OCI-LY7 (cell line): Measurements from ENCODE around the gene PCDHGA6. TPM values are rescaled to one million over a fixed set of nuclear protein-coding genes. Genes with fewer than 3 reads are reported as not detected.

Source experiments
- BruUV-seq: library from RNA; stranded (reverse); fragments of 400-500 nt; replicated peaks from 2 replicates; lab custom pipeline; 2021; lab: Mats Ljungman, UMichigan
- CTCF ChIA-PET: fragments of 300-600 bp; sonication (Branson Sonifier 250); formaldehyde crosslinking; loops from one replicate; lab custom pipeline; 2022; ENCODE audit warnings: antibody characterized with exemption; ENCODE audit not compliant: unreplicated experiment; lab: Charles Lee
- POLR2A ChIA-PET: fragments of 300-600 bp; sonication (Branson Sonifier 250); formaldehyde crosslinking; loops from one replicate; lab custom pipeline; 2022; ENCODE audit warnings: antibody characterized with exemption; lab: Charles Lee
- DNase-seq: peaks from one replicate; pipeline ENCODE4 v3.0.0-alpha.2; 2015; ENCODE audit warnings: low spot score
- H2AFZ ChIP-seq: fragments of 200-600 bp; sonication (generic), shearing (Covaris generic); 2 replicates; pipeline ENCODE4 v1.6.1; 2014; ENCODE audit warnings: mild to moderate bottlenecking, antibody characterized with exemption, low read length, moderate library complexity
- H3K27ac ChIP-seq: fragments of 200-600 bp; sonication (generic); 2 replicates; pipeline ENCODE4 v1.5.1; 2014; ENCODE audit warnings: mixed run types, low read depth, mild to moderate bottlenecking, moderate library complexity, low read length, inconsistent platforms; ENCODE audit not compliant: poor library complexity, severe bottlenecking
- H3K36me3 ChIP-seq: fragments of 200-600 bp; sonication (generic); 2 replicates; pipeline ENCODE4 v1.6.1; 2014; ENCODE audit warnings: mild to moderate bottlenecking, antibody characterized with exemption, low read length, moderate library complexity, mixed read lengths; ENCODE audit not compliant: insufficient read depth
- H3K4me1 ChIP-seq: fragments of 200-600 bp; sonication (generic); 2 replicates; pipeline ENCODE4 v1.5.1; 2014; ENCODE audit warnings: mild to moderate bottlenecking, low read length; ENCODE audit not compliant: insufficient read depth, poor library complexity, severe bottlenecking
- H3K4me2 ChIP-seq: fragments of 200-600 bp; sonication (generic); 2 replicates; pipeline ENCODE4 v1.6.1; 2014; ENCODE audit warnings: mild to moderate bottlenecking, low read length
- H3K4me3 ChIP-seq: fragments of 200-600 bp; sonication (generic); 2 replicates; pipeline ENCODE4 v1.5.1; 2014; ENCODE audit warnings: mild to moderate bottlenecking, low read depth, low read length; ENCODE audit not compliant: poor library complexity, severe bottlenecking
- H3K79me2 ChIP-seq: fragments of 200-600 bp; sonication (generic); 2 replicates; pipeline ENCODE4 v1.6.1; 2016; ENCODE audit warnings: low read depth, mild to moderate bottlenecking, low read length, moderate library complexity, mixed read lengths; ENCODE audit not compliant: insufficient read depth
- H3K9me2 ChIP-seq: fragments of 200-600 bp; sonication (generic); 2 replicates; pipeline ENCODE4 v1.6.1; 2016; ENCODE audit warnings: mild to moderate bottlenecking, low read length, mixed read lengths; ENCODE audit not compliant: insufficient read depth
- H3K9me3 ChIP-seq: fragments of 200-600 bp; sonication (generic); 2 replicates; pipeline ENCODE4 v1.6.1; 2014; ENCODE audit warnings: mild to moderate bottlenecking, mixed run types, low read length, mixed read lengths
- H4K20me1 ChIP-seq: fragments of 200-600 bp; sonication (generic); 2 replicates; pipeline ENCODE4 v1.6.1; 2014; ENCODE audit warnings: mild to moderate bottlenecking, antibody characterized with exemption, low read length, moderate library complexity, mixed read lengths; ENCODE audit not compliant: insufficient read depth
- EZH2phosphoT487 ChIP-seq: fragments of 200-600 bp; sonication (generic); IDR thresholded peaks from 2 replicates; pipeline ENCODE4 v1.6.1; 2018; ENCODE audit warnings: low read depth, borderline replicate concordance, mild to moderate bottlenecking, mixed run types, antibody characterized with exemption, low read length, moderate library complexity, mixed read lengths
- intact Hi-C: fragments of 100-400 bp; cut with micrococcal nuclease; formaldehyde crosslinking; loops from one replicate; pipeline ENCODE4 v1.10.0; 2022; ENCODE audit not compliant: unreplicated experiment
- total RNA-seq, 2 experiments: library from RNA; depleted of rRNA in 1 of 2; stranded (reverse); fragments of >200 nt in 1 of 2; shearing (Covaris generic) in 1 of 2; gene quantifications; 2 replicates each; pipeline ENCODE4 v1.2.3, GENCODE V29; 2014 to 2022
- TF ChIP-seq, protein P1 (sequence below): fragments of 200-600 bp; sonication (generic); conservative IDR thresholded peaks from 2 replicates; pipeline ENCODE4 v1.5.1; 2014; ENCODE audit warnings: mild to moderate bottlenecking, antibody characterized with exemption, low read length, moderate library complexity, mixed read lengths

Gene PCDHGA6
- total RNA-seq, 2 experiments from 2014 or later: 5.5 to 6.3 TPM

DNA sequence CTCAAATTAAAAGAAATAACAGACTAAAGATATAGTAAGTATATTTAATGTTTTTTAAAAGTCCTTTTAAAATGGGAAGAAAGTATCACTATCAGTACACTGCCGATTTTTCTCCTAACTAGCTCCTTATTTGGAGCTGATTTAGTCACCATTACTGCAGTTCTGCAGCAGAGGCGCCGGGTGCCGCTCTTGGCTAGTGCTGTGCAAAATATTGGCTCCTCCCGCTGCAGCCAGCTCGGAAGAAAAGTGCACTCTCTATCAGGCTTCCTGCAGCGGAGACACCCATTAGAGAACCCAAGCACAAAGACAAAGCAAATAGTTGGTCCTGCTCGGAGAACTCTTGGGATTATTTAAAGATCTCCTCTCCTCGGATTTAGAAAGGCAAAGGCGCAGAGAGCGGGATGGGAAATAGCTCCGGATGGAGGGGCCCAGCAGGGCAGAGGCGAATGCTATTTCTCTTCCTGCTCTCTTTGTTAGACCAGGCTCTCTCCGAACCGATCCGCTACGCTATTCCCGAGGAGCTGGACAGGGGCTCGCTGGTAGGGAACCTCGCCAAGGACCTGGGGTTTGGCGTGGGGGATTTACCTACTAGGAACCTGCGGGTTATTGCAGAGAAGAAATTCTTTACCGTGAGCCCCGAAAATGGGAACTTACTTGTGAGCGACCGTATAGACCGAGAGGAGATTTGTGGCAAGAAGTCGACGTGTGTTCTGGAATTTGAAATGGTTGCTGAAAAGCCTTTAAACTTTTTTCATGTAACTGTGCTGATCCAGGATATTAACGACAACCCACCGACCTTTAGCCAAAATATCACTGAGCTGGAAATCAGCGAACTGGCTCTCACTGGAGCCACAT lies 3.5 kb upstream of the PCDHGA6 start, which contains the start of gene PCDHGB3:
Gene PCDHGB3 (plus strand): TSS at position 249 of the 855 bp plus-strand sequence. CDS start 153 bp downstream, at position 402.
- no peaks in the 10 kb centered on the region for H3K9me2 ChIP-seq
- BruUV-seq: no TSS peak
- peaks cover 12% of the 10 kb centered on the region for H3K4me1 ChIP-seq
- peak; percentile 61 for DNase-seq
- no peaks in the 10 kb centered on the region for H4K20me1 ChIP-seq
- H3K36me3 ChIP-seq: peaks cover 17% of the 10 kb centered on the region
- H3K79me2 ChIP-seq: no peaks in the 10 kb centered on the region
- H3K27ac ChIP-seq: no peak within 1 kb of the TSS
- peak within 1 kb of the TSS; percentile 55 for H3K4me2 ChIP-seq
- CTCF ChIA-PET: interaction anchor here (0.6 to 1.5 kb wide), 10 partner anchors 10 to 194 kb away, joined by 3 to 5 read pairs (median 4); partner anchors contain the start of genes PCDHGA10, PCDHGA11 and PCDHGB2
- POLR2A ChIA-PET: interaction anchor here (0.5 to 1.6 kb wide), 12 partner anchors 11 to 685 kb away, joined by 3 to 7 read pairs (median 3); partner anchors contain the start of genes PCDHB15 and PCDHGB5
- peak within 1 kb of the TSS; percentile 34 for H3K4me3 ChIP-seq
- no peak for TF ChIP-seq EZH2phosphoT487
- TF ChIP-seq, protein P1, sequence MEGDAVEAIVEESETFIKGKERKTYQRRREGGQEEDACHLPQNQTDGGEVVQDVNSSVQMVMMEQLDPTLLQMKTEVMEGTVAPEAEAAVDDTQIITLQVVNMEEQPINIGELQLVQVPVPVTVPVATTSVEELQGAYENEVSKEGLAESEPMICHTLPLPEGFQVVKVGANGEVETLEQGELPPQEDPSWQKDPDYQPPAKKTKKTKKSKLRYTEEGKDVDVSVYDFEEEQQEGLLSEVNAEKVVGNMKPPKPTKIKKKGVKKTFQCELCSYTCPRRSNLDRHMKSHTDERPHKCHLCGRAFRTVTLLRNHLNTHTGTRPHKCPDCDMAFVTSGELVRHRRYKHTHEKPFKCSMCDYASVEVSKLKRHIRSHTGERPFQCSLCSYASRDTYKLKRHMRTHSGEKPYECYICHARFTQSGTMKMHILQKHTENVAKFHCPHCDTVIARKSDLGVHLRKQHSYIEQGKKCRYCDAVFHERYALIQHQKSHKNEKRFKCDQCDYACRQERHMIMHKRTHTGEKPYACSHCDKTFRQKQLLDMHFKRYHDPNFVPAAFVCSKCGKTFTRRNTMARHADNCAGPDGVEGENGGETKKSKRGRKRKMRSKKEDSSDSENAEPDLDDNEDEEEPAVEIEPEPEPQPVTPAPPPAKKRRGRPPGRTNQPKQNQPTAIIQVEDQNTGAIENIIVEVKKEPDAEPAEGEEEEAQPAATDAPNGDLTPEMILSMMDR: peak; percentile 72
- no peaks in the 10 kb centered on the region for H3K9me3 ChIP-seq
- intact Hi-C loops: loop anchor here (5.0 kb wide), 1 partner anchor 187 kb away; no protein-coding TSS in a partner anchor
- peak within 1 kb of the TSS; percentile 73 for H2AFZ ChIP-seq

DNA sequence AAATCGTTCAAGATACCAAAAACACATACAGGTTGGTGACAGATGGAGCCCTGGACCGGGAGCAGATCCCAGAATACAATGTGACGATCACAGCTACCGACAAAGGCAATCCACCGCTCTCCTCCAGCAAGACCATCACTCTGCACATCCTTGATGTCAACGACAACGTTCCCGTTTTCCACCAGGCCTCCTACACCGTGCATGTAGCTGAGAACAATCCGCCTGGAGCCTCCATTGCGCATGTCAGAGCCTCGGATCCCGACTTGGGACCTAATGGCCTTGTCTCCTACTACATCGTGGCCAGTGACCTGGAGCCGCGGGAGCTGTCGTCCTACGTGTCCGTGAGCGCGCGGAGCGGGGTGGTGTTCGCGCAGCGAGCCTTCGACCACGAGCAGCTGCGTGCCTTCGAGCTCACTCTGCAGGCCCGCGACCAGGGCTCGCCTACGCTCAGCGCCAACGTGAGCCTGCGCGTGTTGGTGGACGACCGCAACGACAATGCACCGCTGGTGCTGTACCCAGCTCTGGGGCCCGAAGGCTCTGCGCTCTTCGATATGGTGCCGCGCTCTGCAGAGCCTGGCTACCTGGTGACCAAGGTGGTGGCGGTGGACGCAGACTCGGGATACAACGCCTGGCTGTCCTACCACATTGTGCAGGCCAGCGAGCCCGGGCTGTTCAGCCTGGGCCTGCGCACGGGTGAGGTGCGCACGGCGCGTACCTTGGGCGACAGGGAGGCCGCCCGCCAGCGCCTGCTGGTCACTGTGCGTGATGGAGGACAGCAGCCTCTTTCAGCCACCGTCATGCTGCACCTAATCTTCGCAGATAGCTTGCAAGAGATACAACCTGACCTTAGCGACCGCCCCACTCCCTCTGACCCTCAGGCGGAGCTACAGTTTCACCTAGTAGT lies 1.9 kb upstream of the PCDHGA6 start:
- Histone ChIP-seq H3K4me1 (peaks cover 12% of the 10 kb centered on the region), H3K4me3 (no peak overlapping the region)

More for the DNA sequence above, 1.9 kb upstream of the PCDHGA6 start:
- no peak for DNase-seq
- TF ChIP-seq EZH2phosphoT487: no peak
- TF ChIP-seq, protein P1: no peak
- no peaks in the 10 kb centered on the region for H4K20me1 ChIP-seq
- ChIA-PET POLR2A (no interaction called here), CTCF (interaction anchor here (0.9 kb wide), 1 partner anchor 12 kb away, joined by 3 read pairs; no protein-coding TSS in a partner anchor)
- H3K27ac ChIP-seq: no peak overlapping the region
- peaks cover 11% of the 10 kb centered on the region; the same call in 1 of the 2 replicates for H3K36me3 ChIP-seq
- intact Hi-C loops: loop anchor here (5.0 kb wide), 1 partner anchor 185 kb away; no protein-coding TSS in a partner anchor
- H3K9me3 ChIP-seq: no peaks in the 10 kb centered on the region
- no TSS peak for BruUV-seq
- H3K79me2 ChIP-seq: no peaks in the 10 kb centered on the region
- H2AFZ ChIP-seq: no peak overlapping the region
- no peaks in the 10 kb centered on the region for H3K9me2 ChIP-seq
- no peak overlapping the region for H3K4me2 ChIP-seq
